ENCODE results near the gene EPYC. TPM values are rescaled to one million over a fixed set of nuclear protein-coding genes. Genes with fewer than 3 reads are reported as not detected.

Gene EPYC
- total and polyA plus RNA-seq, 10 of the 15 experiments (the other 5 are each of a cell fraction or from before 2014, with no cell fraction given) = not detected

DNA sequence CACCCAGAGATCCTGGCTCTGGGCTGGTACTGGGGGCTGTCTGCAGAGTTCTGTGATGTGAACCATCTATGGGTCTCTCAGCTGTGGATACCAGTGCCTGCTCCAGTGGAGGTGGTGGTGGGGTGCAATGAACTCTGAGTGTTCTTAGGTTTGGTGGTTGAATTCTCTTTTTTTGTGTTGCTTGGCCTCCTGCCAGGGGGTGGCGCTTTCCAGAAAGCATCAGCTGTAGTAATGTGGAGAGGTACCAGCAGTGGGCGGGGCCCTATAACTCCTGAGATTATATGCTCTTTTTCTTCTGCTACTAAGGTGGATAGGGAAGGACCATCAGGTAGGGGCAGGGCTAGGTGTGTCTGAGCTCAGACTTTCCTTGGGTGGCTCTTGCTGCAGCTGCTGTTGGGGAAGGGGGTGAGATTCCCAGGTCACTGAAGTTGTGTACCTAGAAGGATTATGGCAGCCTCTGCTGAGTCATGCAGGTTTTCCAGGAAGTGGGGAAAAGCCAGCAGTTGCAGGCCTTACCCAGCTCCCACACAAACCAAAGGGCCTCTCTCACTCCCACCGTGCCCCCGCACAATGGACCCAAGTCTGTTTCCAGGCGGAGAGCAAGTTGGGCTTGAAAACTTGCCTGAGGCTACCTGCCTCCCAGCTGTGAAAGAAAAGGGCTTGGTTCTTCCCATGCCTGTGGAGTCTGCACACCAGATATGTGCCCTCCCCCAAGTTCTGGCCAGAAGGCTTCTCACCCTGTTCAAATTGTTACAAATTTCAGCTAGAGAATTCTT lies 68.4 kb downstream of the EPYC start:
- Histone ChIP-seq H4K20me1 (ENCODE audit: control insufficient read depth, insufficient read depth) (no peaks in the 10 kb centered on the region), H3K36me3 (ENCODE audit: control insufficient read depth in 2 of 2, insufficient read depth in 2 of 2, low read length in 1 of 2) (no peaks in the 10 kb centered on the region), H3K79me2 (ENCODE audit: control insufficient read depth, insufficient read depth, low read length) (no peaks in the 10 kb centered on the region), H2AFZ (ENCODE audit: control insufficient read depth, low read depth, low read length) (no peak overlapping the region), H3K4me1 (ENCODE audit: control insufficient read depth, insufficient read depth, low read length) (no peaks in the 10 kb centered on the region), H3K9ac (ENCODE audit: control insufficient read depth, insufficient read depth, low read length) (no peak overlapping the region), H3K27me3 (replicated peaks in 1 of 2; ENCODE audit: control insufficient read depth in 2 of 2, insufficient read depth in 2 of 2, low read length in 1 of 2) (no peaks in the 10 kb centered on the region), H3K4me3 (no peak overlapping the region), H3K9me3 (replicated peaks; ENCODE audit: control insufficient read depth, insufficient read depth, low read length) (no peaks in the 10 kb centered on the region), H3K27ac (ENCODE audit: control insufficient read depth, insufficient read depth) (no peak overlapping the region), H3K4me2 (ENCODE audit: control insufficient read depth, insufficient read depth) (no peak overlapping the region)
- SMC1A ChIA-PET (ENCODE audit: uncharacterized antibody, unreplicated experiment) = interaction anchor here (0.6 to 0.9 kb wide), 3 partner anchors 8 to 1333 kb away, joined by 3 read pairs; no protein-coding TSS in a partner anchor
- POLR2A ChIA-PET = no interaction called here
- FAIRE-seq (no peak), DNase-seq (ENCODE audit: low read depth, low spot score) (no peak), ATAC-seq (no peak)
- WGBS (ENCODE audit: insufficient coverage, insufficient replicate concordance, low lambda C conversion rate, missing lambda C conversion rate) = 77% methylated on average over 5 of the region's 5 CpGs
- RAD21 ChIA-PET (ENCODE audit: unreplicated experiment) = no interaction called here
- in situ Hi-C loops (cut with MboI) (no loop called here), intact Hi-C loops (cut with micrococcal nuclease; ENCODE audit: unreplicated experiment) (no loop called here)
- TF ChIP-seq CEBPB (IDR thresholded peaks at IDR 0.05; ENCODE audit: borderline replicate concordance in 1 of 2, low read depth in 2 of 2, low read length in 2 of 2) = no peak
- no TSS peak for BruUV-seq (replicated peaks)
- CTCF ChIA-PET = interaction anchor here (0.8 to 1.7 kb wide), 4 partner anchors 9 to 661 kb away, joined by 3 to 6 read pairs (median 4); no protein-coding TSS in a partner anchor

DNA sequence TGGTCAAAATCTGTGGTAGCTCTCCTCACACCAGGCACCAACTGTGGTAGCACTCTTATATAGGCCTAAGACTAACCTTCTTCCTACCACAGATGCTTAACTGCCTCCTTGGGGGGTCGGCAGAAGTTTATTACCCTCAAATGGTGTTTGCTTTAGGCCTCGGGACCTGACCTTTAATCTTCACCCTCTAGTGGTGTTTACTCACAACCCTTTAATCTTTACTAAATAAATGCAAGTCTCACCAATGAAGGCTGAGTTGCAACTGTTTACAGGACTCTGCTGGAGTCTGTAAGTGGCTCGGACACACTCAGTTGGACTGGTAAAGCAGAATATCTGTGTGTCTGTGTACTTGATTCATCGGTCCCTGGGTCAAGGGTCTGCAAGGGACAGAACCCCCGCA lies 79.2 kb downstream of the EPYC start:
- Histone ChIP-seq H3K27me3 (replicated peaks in 1 of 2; ENCODE audit: control insufficient read depth in 2 of 2, insufficient read depth in 2 of 2, low read length in 1 of 2) (no peaks in the 10 kb centered on the region), H3K9ac (ENCODE audit: control insufficient read depth, insufficient read depth, low read length) (no peak overlapping the region), H4K20me1 (ENCODE audit: control insufficient read depth, insufficient read depth) (no peaks in the 10 kb centered on the region), H3K79me2 (ENCODE audit: control insufficient read depth, insufficient read depth, low read length) (no peaks in the 10 kb centered on the region), H3K4me3 (no peak overlapping the region), H3K9me3 (replicated peaks; ENCODE audit: control insufficient read depth, insufficient read depth, low read length) (no peaks in the 10 kb centered on the region), H3K4me2 (ENCODE audit: control insufficient read depth, insufficient read depth) (no peak overlapping the region), H3K4me1 (ENCODE audit: control insufficient read depth, insufficient read depth, low read length) (no peaks in the 10 kb centered on the region), H2AFZ (ENCODE audit: control insufficient read depth, low read depth, low read length) (no peak overlapping the region), H3K27ac (ENCODE audit: control insufficient read depth, insufficient read depth) (no peak overlapping the region), H3K36me3 (ENCODE audit: control insufficient read depth in 2 of 2, insufficient read depth in 2 of 2, low read length in 1 of 2) (no peaks in the 10 kb centered on the region)
- in situ Hi-C loops (cut with MboI) (no loop called here), intact Hi-C loops (cut with micrococcal nuclease; ENCODE audit: unreplicated experiment) (no loop called here)
- no TSS peak for BruUV-seq (replicated peaks)
- ATAC-seq (no peak), FAIRE-seq (no peak), DNase-seq (ENCODE audit: low read depth, low spot score) (no peak)
- RAD21 ChIA-PET (ENCODE audit: unreplicated experiment) = no interaction called here
- SMC1A ChIA-PET (ENCODE audit: uncharacterized antibody, unreplicated experiment) = no interaction called here
- POLR2A ChIA-PET = no interaction called here
- CTCF ChIA-PET = no interaction called here
- 9% methylated on average over 5 of the region's 5 CpGs for WGBS (ENCODE audit: insufficient coverage, insufficient replicate concordance, low lambda C conversion rate, missing lambda C conversion rate)
- no peak for TF ChIP-seq NR2C1 (IDR thresholded peaks at IDR 0.05)
- no peak for TF ChIP-seq TBL1XR1 (IDR thresholded peaks at IDR 0.05; ENCODE audit: low read depth, low read length)
- no peak for TF ChIP-seq TCF7 (IDR thresholded peaks at IDR 0.05; ENCODE audit: borderline replicate concordance)
- TF ChIP-seq, protein P1, sequence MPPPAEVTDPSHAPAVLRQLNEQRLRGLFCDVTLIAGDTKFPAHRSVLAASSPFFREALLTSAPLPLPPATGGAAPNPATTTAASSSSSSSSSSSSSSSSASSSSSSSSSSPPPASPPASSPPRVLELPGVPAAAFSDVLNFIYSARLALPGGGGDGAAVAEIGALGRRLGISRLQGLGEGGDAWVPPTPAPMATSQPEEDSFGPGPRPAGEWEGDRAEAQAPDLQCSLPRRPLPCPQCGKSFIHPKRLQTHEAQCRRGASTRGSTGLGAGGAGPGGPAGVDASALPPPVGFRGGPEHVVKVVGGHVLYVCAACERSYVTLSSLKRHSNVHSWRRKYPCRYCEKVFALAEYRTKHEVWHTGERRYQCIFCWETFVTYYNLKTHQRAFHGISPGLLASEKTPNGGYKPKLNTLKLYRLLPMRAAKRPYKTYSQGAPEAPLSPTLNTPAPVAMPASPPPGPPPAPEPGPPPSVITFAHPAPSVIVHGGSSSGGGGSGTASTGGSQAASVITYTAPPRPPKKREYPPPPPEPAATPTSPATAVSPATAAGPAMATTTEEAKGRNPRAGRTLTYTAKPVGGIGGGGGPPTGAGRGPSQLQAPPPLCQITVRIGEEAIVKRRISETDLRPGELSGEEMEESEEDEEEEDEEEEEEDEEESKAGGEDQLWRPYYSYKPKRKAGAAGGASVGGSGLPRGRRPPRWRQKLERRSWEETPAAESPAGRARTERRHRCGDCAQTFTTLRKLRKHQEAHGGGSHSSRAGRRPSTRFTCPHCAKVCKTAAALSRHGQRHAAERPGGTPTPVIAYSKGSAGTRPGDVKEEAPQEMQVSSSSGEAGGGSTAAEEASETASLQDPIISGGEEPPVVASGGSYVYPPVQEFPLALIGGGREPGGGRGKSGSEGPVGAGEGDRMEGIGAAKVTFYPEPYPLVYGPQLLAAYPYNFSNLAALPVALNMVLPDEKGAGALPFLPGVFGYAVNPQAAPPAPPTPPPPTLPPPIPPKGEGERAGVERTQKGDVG (CRISPR knock-in tag; IDR thresholded peaks at IDR 0.05) = no peak
- TF ChIP-seq, protein P2, sequence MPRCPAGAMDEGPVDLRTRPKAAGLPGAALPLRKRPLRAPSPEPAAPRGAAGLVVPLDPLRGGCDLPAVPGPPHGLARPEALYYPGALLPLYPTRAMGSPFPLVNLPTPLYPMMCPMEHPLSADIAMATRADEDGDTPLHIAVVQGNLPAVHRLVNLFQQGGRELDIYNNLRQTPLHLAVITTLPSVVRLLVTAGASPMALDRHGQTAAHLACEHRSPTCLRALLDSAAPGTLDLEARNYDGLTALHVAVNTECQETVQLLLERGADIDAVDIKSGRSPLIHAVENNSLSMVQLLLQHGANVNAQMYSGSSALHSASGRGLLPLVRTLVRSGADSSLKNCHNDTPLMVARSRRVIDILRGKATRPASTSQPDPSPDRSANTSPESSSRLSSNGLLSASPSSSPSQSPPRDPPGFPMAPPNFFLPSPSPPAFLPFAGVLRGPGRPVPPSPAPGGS (IDR thresholded peaks at IDR 0.05; ENCODE audit: borderline replicate concordance, insufficient read depth, low read depth, low read length, poor library complexity, severe bottlenecking) = no peak
- no peak for TF ChIP-seq SMAD5 (IDR thresholded peaks at IDR 0.05; ENCODE audit: low read depth)
- TF ChIP-seq, protein P3, sequence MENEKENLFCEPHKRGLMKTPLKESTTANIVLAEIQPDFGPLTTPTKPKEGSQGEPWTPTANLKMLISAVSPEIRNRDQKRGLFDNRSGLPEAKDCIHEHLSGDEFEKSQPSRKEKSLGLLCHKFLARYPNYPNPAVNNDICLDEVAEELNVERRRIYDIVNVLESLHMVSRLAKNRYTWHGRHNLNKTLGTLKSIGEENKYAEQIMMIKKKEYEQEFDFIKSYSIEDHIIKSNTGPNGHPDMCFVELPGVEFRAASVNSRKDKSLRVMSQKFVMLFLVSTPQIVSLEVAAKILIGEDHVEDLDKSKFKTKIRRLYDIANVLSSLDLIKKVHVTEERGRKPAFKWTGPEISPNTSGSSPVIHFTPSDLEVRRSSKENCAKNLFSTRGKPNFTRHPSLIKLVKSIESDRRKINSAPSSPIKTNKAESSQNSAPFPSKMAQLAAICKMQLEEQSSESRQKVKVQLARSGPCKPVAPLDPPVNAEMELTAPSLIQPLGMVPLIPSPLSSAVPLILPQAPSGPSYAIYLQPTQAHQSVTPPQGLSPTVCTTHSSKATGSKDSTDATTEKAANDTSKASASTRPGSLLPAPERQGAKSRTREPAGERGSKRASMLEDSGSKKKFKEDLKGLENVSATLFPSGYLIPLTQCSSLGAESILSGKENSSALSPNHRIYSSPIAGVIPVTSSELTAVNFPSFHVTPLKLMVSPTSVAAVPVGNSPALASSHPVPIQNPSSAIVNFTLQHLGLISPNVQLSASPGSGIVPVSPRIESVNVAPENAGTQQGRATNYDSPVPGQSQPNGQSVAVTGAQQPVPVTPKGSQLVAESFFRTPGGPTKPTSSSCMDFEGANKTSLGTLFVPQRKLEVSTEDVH (IDR thresholded peaks at IDR 0.05; ENCODE audit: low read depth, partially characterized antibody) = no peak
